IPS-NIHi7 (cell line): ENCODE measurements around the gene EFCAB14.
"Not testable (repeated sequence)": the region's sequence is repeated elsewhere in the genome, so short reads cannot be mapped to it uniquely, and the experiment has no call there.

Experiments used
- DNase-seq: peaks from one replicate; pipeline ENCODE4 v3.0.0; 2012; ENCODE audit warnings: mixed read lengths; ENCODE audit errors: extremely low spot score

The EFCAB14 gene, protein sequence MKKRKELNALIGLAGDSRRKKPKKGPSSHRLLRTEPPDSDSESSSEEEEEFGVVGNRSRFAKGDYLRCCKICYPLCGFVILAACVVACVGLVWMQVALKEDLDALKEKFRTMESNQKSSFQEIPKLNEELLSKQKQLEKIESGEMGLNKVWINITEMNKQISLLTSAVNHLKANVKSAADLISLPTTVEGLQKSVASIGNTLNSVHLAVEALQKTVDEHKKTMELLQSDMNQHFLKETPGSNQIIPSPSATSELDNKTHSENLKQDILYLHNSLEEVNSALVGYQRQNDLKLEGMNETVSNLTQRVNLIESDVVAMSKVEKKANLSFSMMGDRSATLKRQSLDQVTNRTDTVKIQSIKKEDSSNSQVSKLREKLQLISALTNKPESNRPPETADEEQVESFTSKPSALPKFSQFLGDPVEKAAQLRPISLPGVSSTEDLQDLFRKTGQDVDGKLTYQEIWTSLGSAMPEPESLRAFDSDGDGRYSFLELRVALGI

DNA sequence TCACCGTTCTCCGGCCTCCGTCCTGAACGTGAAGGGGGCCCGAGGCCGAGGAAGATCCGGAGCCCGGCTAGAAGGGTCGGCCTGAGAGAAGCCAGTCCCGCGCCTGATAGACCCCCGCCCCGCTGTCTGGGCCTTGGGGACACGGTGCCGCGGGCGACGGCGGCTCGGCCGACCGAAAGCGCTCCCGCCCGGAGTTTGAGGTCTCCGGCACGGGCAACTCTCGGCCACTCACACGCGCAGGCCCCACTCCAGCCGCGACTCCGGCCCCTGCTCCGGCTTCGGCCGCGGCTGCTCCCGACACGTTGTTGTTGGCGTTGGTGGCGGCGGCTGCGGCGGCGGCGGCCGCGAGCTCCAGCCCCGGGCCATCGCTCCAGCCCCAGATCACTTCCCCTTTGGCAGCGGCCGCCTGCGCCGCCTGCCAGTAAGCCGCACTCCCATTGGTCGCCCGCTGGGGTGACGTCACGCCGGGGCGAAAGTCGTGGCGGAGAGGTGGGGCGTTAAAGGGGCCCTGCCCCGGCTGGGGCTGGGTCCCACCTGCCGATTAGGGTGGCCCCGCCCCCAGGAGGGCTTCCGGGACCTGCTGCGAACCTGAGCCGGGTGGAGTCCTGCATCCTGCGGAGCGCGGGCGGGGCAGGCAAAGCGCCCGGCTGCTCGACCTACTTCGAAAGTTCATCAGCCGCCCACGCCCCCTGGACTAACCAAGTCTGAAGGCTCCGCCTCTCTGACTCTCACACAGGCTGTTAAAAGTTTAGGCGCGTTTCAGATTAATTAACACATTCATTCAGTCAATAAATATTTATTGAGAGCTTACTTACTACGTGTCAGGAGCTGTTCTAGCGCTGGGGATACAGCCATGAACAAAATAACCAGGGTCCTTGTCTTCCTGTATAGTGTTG, at the start of gene EFCAB14:
Gene EFCAB14, minus strand, starts transcription at position 388 of the 896 bp plus-strand sequence. CDS start 1,027 bp downstream, outside the sequence.
- peak; percentile 99 for DNase-seq

GRCh38 chr1:46768445-46768844, 49.5 kb upstream of the EFCAB14 start:
- peak; percentile 4 for DNase-seq

- peak; percentile 8 for DNase-seq
These were observed 48.9 kb upstream of the EFCAB14 start for GRCh38 chr1:46767649-46768282.

DNA sequence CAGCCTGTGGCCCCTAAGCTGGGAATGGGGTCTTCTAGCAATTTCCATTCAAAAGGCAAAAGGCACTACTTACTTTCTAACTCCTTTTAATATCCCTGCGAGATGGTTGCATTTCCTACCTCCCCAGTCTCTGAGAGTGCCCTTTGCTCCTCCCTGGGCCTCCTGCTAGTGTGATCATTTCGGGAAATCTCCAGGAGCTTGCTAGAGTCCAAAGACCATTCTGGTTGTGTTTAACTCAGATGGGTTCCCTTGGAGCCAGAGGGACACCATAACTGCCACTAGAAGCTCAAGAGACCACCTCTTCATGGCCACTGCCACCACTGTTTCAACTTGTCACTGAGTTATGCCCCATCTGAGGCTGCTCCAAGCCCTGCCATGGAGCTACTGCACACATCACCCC, 45.5 kb upstream of the EFCAB14 start:
- DNase-seq, result no peak

GRCh38 chr1:46761740-46762139, 42.8 kb upstream of the EFCAB14 start:
- DNase-seq, result no peak

- DNase-seq, result no peak
These were observed 41.7 kb upstream of the EFCAB14 start for GRCh38 chr1:46760558-46761166.

DNA sequence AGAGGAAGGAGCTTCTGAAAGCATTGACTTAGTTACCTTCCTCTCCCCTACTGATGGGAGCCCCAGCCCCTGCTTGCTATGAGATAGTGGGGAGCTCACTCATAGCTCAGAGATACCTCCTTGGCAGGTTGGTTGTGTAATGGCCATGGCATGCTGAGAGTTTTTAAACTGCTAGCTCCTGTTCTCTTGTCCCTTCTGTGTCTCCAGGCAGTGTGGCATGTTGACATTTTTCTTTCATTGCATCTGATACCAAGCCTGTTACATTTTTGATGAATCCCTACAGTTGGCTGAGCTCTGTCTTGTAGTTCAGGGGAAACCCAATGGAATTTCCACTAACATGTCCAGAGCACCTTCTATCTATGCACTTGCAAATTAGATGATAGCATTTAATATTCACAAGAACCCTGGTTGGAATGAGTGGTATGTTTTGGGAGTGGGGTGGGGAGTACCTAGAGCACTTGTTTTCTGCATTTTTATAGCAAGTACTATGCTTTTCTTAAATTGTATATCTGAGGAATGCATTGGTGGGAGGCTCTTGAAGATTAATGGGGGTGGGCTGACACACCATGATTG, 39.1 kb upstream of the EFCAB14 start:
- no peak for DNase-seq

DNA sequence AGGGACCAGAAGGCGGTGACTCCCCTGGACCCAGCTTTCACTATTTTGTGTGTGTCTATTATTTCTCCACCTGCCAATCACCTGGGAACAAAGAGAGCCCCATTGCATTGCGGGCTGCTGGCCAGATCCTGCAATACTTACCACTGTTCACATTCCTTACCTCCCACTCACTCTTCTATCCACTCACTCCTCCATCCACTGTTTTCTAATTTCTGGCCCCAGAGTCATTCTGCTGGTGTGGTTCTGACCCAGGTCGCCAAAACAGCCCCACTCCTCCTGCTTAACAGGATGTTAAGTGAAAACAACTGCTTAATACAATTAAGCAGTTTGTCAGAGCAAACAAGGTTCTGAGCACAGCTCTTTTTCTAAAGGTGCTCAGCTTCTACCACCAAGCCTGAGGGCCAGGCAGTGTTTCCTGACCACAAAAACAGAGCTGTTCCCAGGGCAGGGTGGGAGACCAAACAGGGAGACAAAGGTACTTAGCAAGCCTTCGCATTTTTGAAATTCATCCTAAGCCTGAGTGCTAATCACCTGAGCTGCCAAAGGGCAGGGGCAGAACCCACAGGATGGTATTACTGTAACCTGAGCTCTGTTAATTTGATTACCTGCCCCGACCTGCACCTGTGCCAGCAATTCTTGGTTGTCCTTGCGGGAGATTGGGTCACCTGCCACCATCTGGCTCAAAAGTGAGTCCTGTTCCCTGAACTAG, 38.5 kb upstream of the EFCAB14 start:
- peak; percentile 18 for DNase-seq

DNA sequence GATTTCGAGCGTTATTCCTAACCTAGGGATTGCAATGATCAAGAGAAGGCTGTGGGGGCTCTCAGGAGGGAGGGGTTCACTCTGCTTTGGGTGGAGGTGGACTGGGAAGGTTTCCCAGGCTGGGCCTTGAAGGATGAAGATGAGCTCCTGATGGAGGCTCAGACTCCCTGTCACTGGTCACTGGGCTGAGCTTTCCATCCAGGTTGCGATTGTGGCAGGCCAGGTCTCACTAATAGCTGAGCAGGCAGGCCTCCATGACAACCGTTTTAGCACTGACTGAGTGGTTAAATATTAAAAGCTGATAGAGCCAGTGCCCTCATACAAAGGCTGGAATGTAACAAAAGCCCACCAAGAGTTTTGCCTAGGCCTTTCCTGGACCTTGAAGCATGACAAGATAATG, 36.2 kb upstream of the EFCAB14 start:
- DNase-seq, result no peak

- DNase-seq, result not testable (repeated sequence)
These were observed 35.8 kb upstream of the EFCAB14 start for GRCh38 chr1:46754707-46755106.

- no peak for DNase-seq
These were observed 35.1 kb upstream of the EFCAB14 start for GRCh38 chr1:46753985-46754384.

- no peak for DNase-seq
These were observed 31.0 kb upstream of the EFCAB14 start for GRCh38 chr1:46749921-46750404.

GRCh38 chr1:46749404-46749803, 30.5 kb upstream of the EFCAB14 start:
- no peak for DNase-seq

- DNase-seq, result peak; percentile 87
These were observed 28.9 kb upstream of the EFCAB14 start for GRCh38 chr1:46747683-46748288.

DNA sequence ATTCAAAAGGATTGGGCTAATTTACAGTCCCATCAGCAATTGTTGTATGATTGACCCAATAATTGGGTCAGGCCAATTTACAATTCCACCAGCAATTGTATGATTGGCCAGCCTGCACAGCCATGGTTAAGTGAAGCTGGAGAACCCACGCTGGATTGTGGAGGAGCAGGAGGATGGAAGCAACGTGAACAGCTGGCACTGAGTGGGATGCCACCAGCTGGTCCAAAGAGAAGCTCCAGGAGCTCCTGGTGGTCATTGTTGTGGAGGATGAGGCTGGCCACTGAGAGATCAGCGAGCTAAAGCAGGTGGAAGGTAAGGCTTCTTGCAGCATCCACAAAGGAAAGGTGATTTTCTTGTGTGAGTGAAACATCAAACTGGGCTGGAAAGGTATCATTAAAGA, 23.2 kb upstream of the EFCAB14 start:
- no peak for DNase-seq

- DNase-seq, result peak; percentile 76
These were observed 16.9 kb upstream of the EFCAB14 start for GRCh38 chr1:46735708-46736324.

DNA sequence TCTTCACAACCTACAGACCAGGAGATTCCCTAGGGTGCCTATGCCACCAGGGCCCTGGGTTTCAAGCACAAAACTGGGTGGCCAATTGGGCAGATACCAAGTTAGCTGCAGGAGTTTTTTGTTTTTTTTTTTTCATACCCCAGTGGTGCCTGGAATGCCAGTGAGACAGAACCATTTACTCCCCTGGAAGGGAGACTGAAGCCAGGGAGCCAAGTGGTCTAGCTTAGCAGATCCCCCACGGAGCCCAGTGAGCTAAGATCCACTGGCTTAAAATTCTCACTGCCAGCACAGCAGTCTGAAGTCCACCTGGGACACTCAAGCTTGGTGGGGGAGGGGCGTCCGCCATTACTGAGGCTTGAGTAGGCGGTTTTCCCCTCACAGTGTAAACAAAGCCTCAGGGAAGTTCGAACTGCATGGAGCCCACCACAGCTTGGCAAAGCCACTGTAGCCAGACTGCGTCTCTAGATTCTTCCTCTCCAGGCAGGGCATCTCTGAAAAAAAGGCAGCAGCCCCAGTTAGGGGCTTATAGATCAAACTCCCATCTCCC, 9.5 kb upstream of the EFCAB14 start:
- not testable (repeated sequence) for DNase-seq

- no peak for DNase-seq
These were observed 6.8 kb upstream of the EFCAB14 start for GRCh38 chr1:46725736-46726108.
